Measurements from ENCODE around the gene PANK1.
A peak's percentile ranks its signal among the peaks of the same experiment; 100 is the strongest.

The PANK1 gene

DNA sequence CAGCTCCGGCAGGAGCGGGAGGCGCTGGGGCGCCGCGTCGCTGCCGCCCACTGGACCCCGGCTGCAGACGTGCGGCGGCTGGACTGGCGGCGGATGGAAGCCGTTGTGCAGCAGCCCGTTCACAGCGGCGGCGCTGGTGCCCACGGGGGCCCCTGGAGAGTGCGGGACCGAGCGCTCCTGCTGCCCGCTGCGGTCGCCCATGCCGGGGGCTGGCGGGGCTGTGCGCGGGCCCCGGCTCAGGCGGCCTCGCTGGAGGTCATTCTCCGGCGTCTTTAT lies 413 bp downstream of the PANK1 start:
- Histone ChIP-seq H3K4me3 (ENCODE audit: low read length) (peak overlapping the region; percentile 71), H3K9me2 (replicated peaks; ENCODE audit: insufficient read depth, low read length) (no peaks in the 10 kb centered on the region), H3K27ac (ENCODE audit: low read length) (no peak overlapping the region), H2AFZ (ENCODE audit: low read length) (peak overlapping the region; percentile 83), H3K4me2 (ENCODE audit: low read depth, low read length) (peak overlapping the region; percentile 86), H3K9ac (ENCODE audit: low read length) (peak overlapping the region; percentile 30; the same call in 1 of the 2 replicates), H3F3A (ENCODE audit: insufficient read depth, low read length) (peaks cover 6% of the 10 kb centered on the region; the same call in 1 of the 2 replicates), H3K9me3 (replicated peaks; ENCODE audit: insufficient read depth, low read length) (no peaks in the 10 kb centered on the region), H3K36me3 (replicated peaks; ENCODE audit: insufficient read depth, low read length) (no peaks in the 10 kb centered on the region), H3K27me3 (replicated peaks; ENCODE audit: insufficient read depth, low read length) (peaks cover 61% of the 10 kb centered on the region), H4K20me1 (ENCODE audit: insufficient read depth, low read length) (no peaks in the 10 kb centered on the region), H3K79me2 (ENCODE audit: low read length) (no peaks in the 10 kb centered on the region), H3K4me1 (ENCODE audit: low read length) (no peaks in the 10 kb centered on the region)
- TF ChIP-seq EZH2 (optimal IDR thresholded peaks at IDR 0.05; ENCODE audit: low read depth, low read length), result no peak
- TF ChIP-seq, protein P1, sequence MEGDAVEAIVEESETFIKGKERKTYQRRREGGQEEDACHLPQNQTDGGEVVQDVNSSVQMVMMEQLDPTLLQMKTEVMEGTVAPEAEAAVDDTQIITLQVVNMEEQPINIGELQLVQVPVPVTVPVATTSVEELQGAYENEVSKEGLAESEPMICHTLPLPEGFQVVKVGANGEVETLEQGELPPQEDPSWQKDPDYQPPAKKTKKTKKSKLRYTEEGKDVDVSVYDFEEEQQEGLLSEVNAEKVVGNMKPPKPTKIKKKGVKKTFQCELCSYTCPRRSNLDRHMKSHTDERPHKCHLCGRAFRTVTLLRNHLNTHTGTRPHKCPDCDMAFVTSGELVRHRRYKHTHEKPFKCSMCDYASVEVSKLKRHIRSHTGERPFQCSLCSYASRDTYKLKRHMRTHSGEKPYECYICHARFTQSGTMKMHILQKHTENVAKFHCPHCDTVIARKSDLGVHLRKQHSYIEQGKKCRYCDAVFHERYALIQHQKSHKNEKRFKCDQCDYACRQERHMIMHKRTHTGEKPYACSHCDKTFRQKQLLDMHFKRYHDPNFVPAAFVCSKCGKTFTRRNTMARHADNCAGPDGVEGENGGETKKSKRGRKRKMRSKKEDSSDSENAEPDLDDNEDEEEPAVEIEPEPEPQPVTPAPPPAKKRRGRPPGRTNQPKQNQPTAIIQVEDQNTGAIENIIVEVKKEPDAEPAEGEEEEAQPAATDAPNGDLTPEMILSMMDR (IDR thresholded peaks at IDR 0.05; ENCODE audit: low read length), result no peak
- DNase-seq, result peak; percentile 36

DNA sequence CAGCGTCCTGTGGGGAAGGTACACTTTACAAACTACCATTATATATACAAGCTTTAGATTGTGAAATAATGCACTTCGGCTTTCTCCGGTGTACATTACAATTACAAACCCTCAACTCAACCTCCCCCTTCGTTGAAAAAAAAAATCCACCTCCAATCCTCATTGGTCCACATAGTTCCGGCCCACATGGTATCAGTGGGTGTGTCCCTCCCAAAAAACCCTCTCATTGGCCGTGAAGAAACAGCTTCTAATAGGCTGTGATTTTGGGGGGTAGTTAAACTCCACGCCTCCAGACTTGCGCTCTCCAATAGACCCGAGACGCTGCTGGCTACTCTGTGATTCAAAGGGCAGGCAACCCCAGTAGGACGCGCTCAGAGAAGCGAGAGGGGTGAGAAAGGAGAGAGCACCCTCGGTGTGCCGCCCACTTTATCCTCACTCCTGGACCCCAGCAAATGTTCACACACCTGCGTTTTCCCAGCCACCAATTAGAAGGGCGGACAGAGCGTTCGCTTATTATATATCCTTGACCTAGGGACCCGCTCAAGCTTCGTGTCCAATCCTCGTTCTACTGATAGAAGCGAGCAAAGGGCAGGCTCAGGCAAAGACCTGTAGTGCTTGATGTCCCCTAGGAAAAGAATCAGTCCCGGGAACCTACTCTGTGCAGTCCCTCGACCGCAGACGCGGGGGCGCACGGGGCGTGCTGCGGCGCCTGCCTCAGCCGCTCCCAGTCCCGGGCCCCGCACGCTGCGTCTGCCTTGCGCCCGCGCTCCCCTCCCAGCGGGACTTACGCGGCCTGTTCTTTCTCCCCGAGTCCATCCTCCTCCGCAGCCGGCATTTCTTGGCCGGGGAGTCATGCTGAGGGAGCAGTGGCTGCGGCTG lies 991 bp downstream of the PANK1 start:
- H2AFZ ChIP-seq (ENCODE audit: low read length), result peak overlapping the region; percentile 83
- H3K4me1 ChIP-seq (ENCODE audit: low read length), result no peaks in the 10 kb centered on the region
- H3K9me2 ChIP-seq (replicated peaks; ENCODE audit: insufficient read depth, low read length), result no peaks in the 10 kb centered on the region
- H3K27ac ChIP-seq (ENCODE audit: low read length), result no peak overlapping the region
- H3K27me3 ChIP-seq (replicated peaks; ENCODE audit: insufficient read depth, low read length), result peaks cover 56% of the 10 kb centered on the region
- peak overlapping the region; percentile 71 for H3K4me3 ChIP-seq (ENCODE audit: low read length)
- DNase-seq, result peak; percentile 84
- no peaks in the 10 kb centered on the region for H3K79me2 ChIP-seq (ENCODE audit: low read length)
- H3K4me2 ChIP-seq (ENCODE audit: low read depth, low read length), result peak overlapping the region; percentile 86
- TF ChIP-seq EZH2phosphoT487 (IDR thresholded peaks at IDR 0.05; ENCODE audit: low read length) (no peak), EZH2 (optimal IDR thresholded peaks at IDR 0.05; ENCODE audit: low read depth, low read length) (no peak)
- TF ChIP-seq, protein P1 (IDR thresholded peaks at IDR 0.05; ENCODE audit: low read length), result no peak
- H3K9ac ChIP-seq (ENCODE audit: low read length), result peak overlapping the region; percentile 30; the same call in 1 of the 2 replicates
- H4K20me1 ChIP-seq (ENCODE audit: insufficient read depth, low read length), result no peaks in the 10 kb centered on the region
- H3K36me3 ChIP-seq (replicated peaks; ENCODE audit: insufficient read depth, low read length), result no peaks in the 10 kb centered on the region
- H3F3A ChIP-seq (ENCODE audit: insufficient read depth, low read length), result peaks cover 6% of the 10 kb centered on the region; the same call in 1 of the 2 replicates
- H3K9me3 ChIP-seq (replicated peaks; ENCODE audit: insufficient read depth, low read length), result no peaks in the 10 kb centered on the region

DNA sequence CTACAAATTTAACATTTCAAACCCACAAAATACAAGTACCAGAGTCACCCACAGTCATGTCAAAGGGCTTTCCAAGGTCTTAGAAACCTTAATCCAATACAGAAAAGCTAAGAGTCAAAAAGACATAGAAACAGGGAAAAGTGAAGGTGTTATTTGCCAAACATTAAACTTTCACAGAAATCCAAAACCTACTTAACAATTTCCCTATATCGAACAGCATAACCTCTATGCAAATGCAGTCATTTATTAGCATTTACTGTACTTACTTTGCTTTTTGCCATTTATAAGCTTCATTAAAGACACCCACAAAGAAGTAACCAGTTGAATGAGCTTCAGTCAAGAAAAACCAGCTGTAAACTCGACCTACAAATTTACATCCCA lies 1.6 kb downstream of the PANK1 start:
- Histone ChIP-seq H3K4me3 (ENCODE audit: low read length) (peak overlapping the region; percentile 71), H3K9me2 (replicated peaks; ENCODE audit: insufficient read depth, low read length) (no peaks in the 10 kb centered on the region), H2AFZ (ENCODE audit: low read length) (no peak overlapping the region), H3F3A (ENCODE audit: insufficient read depth, low read length) (peaks cover 6% of the 10 kb centered on the region; the same call in 1 of the 2 replicates), H3K4me1 (ENCODE audit: low read length) (no peaks in the 10 kb centered on the region), H3K9me3 (replicated peaks; ENCODE audit: insufficient read depth, low read length) (no peaks in the 10 kb centered on the region), H3K4me2 (ENCODE audit: low read depth, low read length) (peak overlapping the region; percentile 86), H4K20me1 (ENCODE audit: insufficient read depth, low read length) (no peaks in the 10 kb centered on the region), H3K36me3 (replicated peaks; ENCODE audit: insufficient read depth, low read length) (no peaks in the 10 kb centered on the region), H3K79me2 (ENCODE audit: low read length) (no peaks in the 10 kb centered on the region), H3K27me3 (replicated peaks; ENCODE audit: insufficient read depth, low read length) (peaks cover 49% of the 10 kb centered on the region), H3K9ac (ENCODE audit: low read length) (no peak overlapping the region), H3K27ac (ENCODE audit: low read length) (no peak overlapping the region)
- no peak for DNase-seq
- TF ChIP-seq EZH2 (optimal IDR thresholded peaks at IDR 0.05; ENCODE audit: low read depth, low read length), result no peak
- TF ChIP-seq EZH2phosphoT487 (IDR thresholded peaks at IDR 0.05; ENCODE audit: low read length), result no peak
- TF ChIP-seq, protein P1 (IDR thresholded peaks at IDR 0.05; ENCODE audit: low read length), result no peak
